ENCODE measurements around the gene PEMT. TPM values are rescaled to one million over a fixed set of nuclear protein-coding genes. Genes with fewer than 3 reads are reported as not detected.
"Not testable (repeated sequence)": the region's sequence is repeated elsewhere in the genome, so short reads cannot be mapped to it uniquely, and the experiment has no call there.

The PEMT gene
- total and polyA plus RNA-seq, 9 of the 15 experiments (the other 6 are each of a cell fraction or from before 2014, with no cell fraction given): 1.4 to 36.4 (median 13.6) TPM

- intact Hi-C loops (cut with micrococcal nuclease); H3K4me2 ChIP-seq (ENCODE audit: insufficient read depth, low read length); FAIRE-seq; BruUV-seq (replicated peaks); H3K9me1 ChIP-seq (ENCODE audit: control insufficient read depth, insufficient read depth, low read length); H3K4me3 ChIP-seq; H4K20me1 ChIP-seq (replicated peaks; ENCODE audit: control insufficient read depth, insufficient read depth, low read length); H3K27ac ChIP-seq (ENCODE audit: extremely low read depth, low read depth, low read length); H3K9me3 ChIP-seq (replicated peaks; ENCODE audit: control insufficient read depth, insufficient read depth, low read depth, low read length); H3K36me3 ChIP-seq (ENCODE audit: control insufficient read depth, insufficient read depth, low read length); DNase-seq (ENCODE audit: extremely low read depth in 1 of 4, low spot score in 3 of 4); CTCF ChIA-PET (ENCODE audit: low intra/inter-chr PET ratio); H2AFZ ChIP-seq (ENCODE audit: low read depth, low read length); H3K4me1 ChIP-seq (replicated peaks in 1 of 2; ENCODE audit: control insufficient read depth in 2 of 2, insufficient read depth in 2 of 2, low read length in 2 of 2); ATAC-seq; H3K79me2 ChIP-seq (ENCODE audit: control insufficient read depth, insufficient read depth, low read length); H3K9ac ChIP-seq (ENCODE audit: insufficient read depth in 1 of 2, low read depth in 2 of 2, low read length in 2 of 2): not testable (repeated sequence)
- in situ Hi-C loops (cut with MboI): loop anchor here (10.0 to 25.0 kb wide), 2 partner anchors 131 to 648 kb away; no protein-coding TSS in a partner anchor
- POLR2A ChIA-PET: interaction anchor here (0.6 to 0.7 kb wide), 2 partner anchors 97 to 151 kb away, joined by 3 read pairs; no protein-coding TSS in a partner anchor
- TF ChIP-seq ZNF121 (CRISPR knock-in tag; conservative IDR thresholded peaks at IDR 0.05): 0 out of 2 replicates have a peak, but pooled peaks have one; percentile 7
- H3K27me3 ChIP-seq (ENCODE audit: control insufficient read depth in 2 of 2, insufficient read depth in 2 of 2, low read length in 2 of 2): peaks cover 6 to 18% of the 10 kb centered on the region in 2 experiments; a peak in 4 of 5 replicates
- 20% methylated on average over 12 of the region's 15 CpGs for whole genome bisulfite sequencing (ENCODE audit: insufficient coverage, low coverage, missing lambda C conversion rate)
Measured at GRCh38 chr17:17635537-17636271, 44.2 kb upstream of the PEMT start.

- Histone ChIP-seq H3K4me3 (no peak overlapping the region), H2AFZ (ENCODE audit: low read depth, low read length) (no peak overlapping the region), H3K79me2 (ENCODE audit: control insufficient read depth, insufficient read depth, low read length) (no peaks in the 10 kb centered on the region), H4K20me1 (replicated peaks; ENCODE audit: control insufficient read depth, insufficient read depth, low read length) (no peaks in the 10 kb centered on the region), H3K9me3 (replicated peaks; ENCODE audit: control insufficient read depth, insufficient read depth, low read depth, low read length) (0 out of 2 replicates have a peak, but pooled peaks cover 2% of the 10 kb centered on the region), H3K27me3 (ENCODE audit: control insufficient read depth in 2 of 2, insufficient read depth in 2 of 2, low read length in 2 of 2) (peaks cover 6 to 18% of the 10 kb centered on the region in 2 experiments; a peak in 4 of 5 replicates), H3K9me1 (ENCODE audit: control insufficient read depth, insufficient read depth, low read length) (no peaks in the 10 kb centered on the region), H3K27ac (ENCODE audit: extremely low read depth, low read depth, low read length) (no peak overlapping the region), H3K4me1 (replicated peaks in 1 of 2; ENCODE audit: control insufficient read depth in 2 of 2, insufficient read depth in 2 of 2, low read length in 2 of 2) (no peaks in the 10 kb centered on the region; a peak in 1 of 5 replicates), H3K9ac (ENCODE audit: insufficient read depth in 1 of 2, low read depth in 2 of 2, low read length in 2 of 2) (no peak overlapping the region; a peak in 1 of 4 replicates), H3K4me2 (ENCODE audit: insufficient read depth, low read length) (no peak overlapping the region), H3K36me3 (ENCODE audit: control insufficient read depth, insufficient read depth, low read length) (no peaks in the 10 kb centered on the region)
- intact Hi-C loops (cut with micrococcal nuclease): no loop called here
- no peak for ATAC-seq
- no peak for DNase-seq (ENCODE audit: extremely low read depth in 1 of 4, low spot score in 3 of 4)
- no TSS peak for BruUV-seq (replicated peaks)
- ChIA-PET POLR2A (interaction anchor here (0.7 kb wide), 1 partner anchor 151 kb away, joined by 3 read pairs; no protein-coding TSS in a partner anchor), CTCF (ENCODE audit: low intra/inter-chr PET ratio) (no interaction called here)
- FAIRE-seq: no peak
- in situ Hi-C loops (cut with MboI): loop anchor here (10.0 to 25.0 kb wide), 2 partner anchors 130 to 648 kb away; no protein-coding TSS in a partner anchor
- 14% methylated on average over 4 of the region's 5 CpGs for WGBS (ENCODE audit: insufficient coverage, low coverage, missing lambda C conversion rate)
- no peak for TF ChIP-seq SMARCC2 (IDR thresholded peaks at IDR 0.05; ENCODE audit: low read depth)
- TF ChIP-seq, protein P1, sequence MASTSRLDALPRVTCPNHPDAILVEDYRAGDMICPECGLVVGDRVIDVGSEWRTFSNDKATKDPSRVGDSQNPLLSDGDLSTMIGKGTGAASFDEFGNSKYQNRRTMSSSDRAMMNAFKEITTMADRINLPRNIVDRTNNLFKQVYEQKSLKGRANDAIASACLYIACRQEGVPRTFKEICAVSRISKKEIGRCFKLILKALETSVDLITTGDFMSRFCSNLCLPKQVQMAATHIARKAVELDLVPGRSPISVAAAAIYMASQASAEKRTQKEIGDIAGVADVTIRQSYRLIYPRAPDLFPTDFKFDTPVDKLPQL (IDR thresholded peaks at IDR 0.05; ENCODE audit: extremely low read depth, insufficient read length): no peak
- no peak for TF ChIP-seq NONO (IDR thresholded peaks at IDR 0.05; ENCODE audit: low read depth in 2 of 2, low read length in 1 of 2)
- no peak for TF ChIP-seq NCOA4 (IDR thresholded peaks at IDR 0.05; ENCODE audit: partially characterized antibody)
- TF ChIP-seq, protein P2, sequence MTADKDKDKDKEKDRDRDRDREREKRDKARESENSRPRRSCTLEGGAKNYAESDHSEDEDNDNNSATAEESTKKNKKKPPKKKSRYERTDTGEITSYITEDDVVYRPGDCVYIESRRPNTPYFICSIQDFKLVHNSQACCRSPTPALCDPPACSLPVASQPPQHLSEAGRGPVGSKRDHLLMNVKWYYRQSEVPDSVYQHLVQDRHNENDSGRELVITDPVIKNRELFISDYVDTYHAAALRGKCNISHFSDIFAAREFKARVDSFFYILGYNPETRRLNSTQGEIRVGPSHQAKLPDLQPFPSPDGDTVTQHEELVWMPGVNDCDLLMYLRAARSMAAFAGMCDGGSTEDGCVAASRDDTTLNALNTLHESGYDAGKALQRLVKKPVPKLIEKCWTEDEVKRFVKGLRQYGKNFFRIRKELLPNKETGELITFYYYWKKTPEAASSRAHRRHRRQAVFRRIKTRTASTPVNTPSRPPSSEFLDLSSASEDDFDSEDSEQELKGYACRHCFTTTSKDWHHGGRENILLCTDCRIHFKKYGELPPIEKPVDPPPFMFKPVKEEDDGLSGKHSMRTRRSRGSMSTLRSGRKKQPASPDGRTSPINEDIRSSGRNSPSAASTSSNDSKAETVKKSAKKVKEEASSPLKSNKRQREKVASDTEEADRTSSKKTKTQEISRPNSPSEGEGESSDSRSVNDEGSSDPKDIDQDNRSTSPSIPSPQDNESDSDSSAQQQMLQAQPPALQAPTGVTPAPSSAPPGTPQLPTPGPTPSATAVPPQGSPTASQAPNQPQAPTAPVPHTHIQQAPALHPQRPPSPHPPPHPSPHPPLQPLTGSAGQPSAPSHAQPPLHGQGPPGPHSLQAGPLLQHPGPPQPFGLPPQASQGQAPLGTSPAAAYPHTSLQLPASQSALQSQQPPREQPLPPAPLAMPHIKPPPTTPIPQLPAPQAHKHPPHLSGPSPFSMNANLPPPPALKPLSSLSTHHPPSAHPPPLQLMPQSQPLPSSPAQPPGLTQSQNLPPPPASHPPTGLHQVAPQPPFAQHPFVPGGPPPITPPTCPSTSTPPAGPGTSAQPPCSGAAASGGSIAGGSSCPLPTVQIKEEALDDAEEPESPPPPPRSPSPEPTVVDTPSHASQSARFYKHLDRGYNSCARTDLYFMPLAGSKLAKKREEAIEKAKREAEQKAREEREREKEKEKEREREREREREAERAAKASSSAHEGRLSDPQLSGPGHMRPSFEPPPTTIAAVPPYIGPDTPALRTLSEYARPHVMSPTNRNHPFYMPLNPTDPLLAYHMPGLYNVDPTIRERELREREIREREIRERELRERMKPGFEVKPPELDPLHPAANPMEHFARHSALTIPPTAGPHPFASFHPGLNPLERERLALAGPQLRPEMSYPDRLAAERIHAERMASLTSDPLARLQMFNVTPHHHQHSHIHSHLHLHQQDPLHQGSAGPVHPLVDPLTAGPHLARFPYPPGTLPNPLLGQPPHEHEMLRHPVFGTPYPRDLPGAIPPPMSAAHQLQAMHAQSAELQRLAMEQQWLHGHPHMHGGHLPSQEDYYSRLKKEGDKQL (CRISPR knock-in tag; IDR thresholded peaks at IDR 0.05; ENCODE audit: borderline replicate concordance): no peak
- TF ChIP-seq EHMT2 (IDR thresholded peaks at IDR 0.05): no peak
- TF ChIP-seq ZNF586 (CRISPR knock-in tag; conservative IDR thresholded peaks at IDR 0.05): no peak
Measured at GRCh38 chr17:17635126-17635525, 43.6 kb upstream of the PEMT start.

All from K562 (cell line).